GM23338 (cell line): ENCODE measurements around the gene LRIG1. TPM values are rescaled to one million over a fixed set of nuclear protein-coding genes. Genes with fewer than 3 reads are reported as not detected.
A peak's percentile ranks its signal among the peaks of the same experiment; 100 is the strongest.

Experiments
- ATAC-seq: fragments of 200-7000 bp; cut with Tn5 transposase; 3 replicates; pipeline ENCODE4 v1.9.1; 2020
- DNase-seq: peaks from one replicate; pipeline ENCODE4 v3.0.0-alpha.2; 2015; ENCODE audit warnings: low spot score
- H2AFZ ChIP-seq: fragments of 200-600 bp; sonication (generic); 2 replicates; pipeline ENCODE4 v1.8.0; 2016; ENCODE audit warnings: antibody characterized with exemption, mild to moderate bottlenecking, moderate library complexity
- H3F3A ChIP-seq: fragments of 200-600 bp; sonication (generic); replicated peaks from 2 replicates; pipeline ENCODE4 v1.8.0; 2017; ENCODE audit warnings: antibody characterized with exemption, mixed run types, low read depth
- H3K27ac ChIP-seq: fragments of 200-600 bp; sonication (generic); 2 replicates; pipeline ENCODE4 v1.6.1; 2016; ENCODE audit warnings: low read depth
- H3K27me3 ChIP-seq: fragments of 200-600 bp; sonication (generic); 2 replicates; pipeline ENCODE4 v1.8.0; 2016; ENCODE audit warnings: mild to moderate bottlenecking, mixed run types, moderate library complexity; ENCODE audit not compliant: insufficient read depth
- H3K36me3 ChIP-seq: fragments of 200-600 bp; sonication (generic); 2 replicates; pipeline ENCODE4 v1.8.0; 2016; ENCODE audit warnings: mild to moderate bottlenecking; ENCODE audit not compliant: insufficient read depth
- H3K4me1 ChIP-seq: fragments of 200-600 bp; sonication (generic); 2 replicates; pipeline ENCODE4 v1.8.0; 2016; ENCODE audit warnings: mild to moderate bottlenecking, moderate library complexity; ENCODE audit not compliant: insufficient read depth
- H3K4me2 ChIP-seq: fragments of 200-600 bp; sonication (generic); 2 replicates; pipeline ENCODE4 v1.7.1; 2017; ENCODE audit warnings: mixed run types
- H3K4me3 ChIP-seq: fragments of 200-600 bp; sonication (generic); 2 replicates; pipeline ENCODE4 v1.6.1; 2016; ENCODE audit warnings: mixed run types
- H3K79me2 ChIP-seq: fragments of 200-600 bp; sonication (generic); replicated peaks from 2 replicates; pipeline ENCODE4 v1.8.0; 2017; ENCODE audit warnings: mild to moderate bottlenecking; ENCODE audit not compliant: insufficient read depth
- H3K9me2 ChIP-seq: fragments of 200-600 bp; sonication (generic); 2 replicates; pipeline ENCODE4 v1.8.0; 2017; ENCODE audit not compliant: insufficient read depth
- H4K20me1 ChIP-seq: fragments of 200-600 bp; sonication (generic); replicated peaks from 2 replicates; pipeline ENCODE4 v1.8.0; 2017; ENCODE audit warnings: mild to moderate bottlenecking; ENCODE audit not compliant: insufficient read depth
- H3K27ac Mint-ChIP-seq: 2 replicates; pipeline ENCODE4 v1.8.0; 2020; ENCODE audit warnings: inconsistent platforms, mild to moderate bottlenecking, moderate library complexity, mixed read lengths
- H3K27me3 Mint-ChIP-seq: 3 replicates; pipeline ENCODE4 v1.8.0; 2022; ENCODE audit warnings: low read depth, mild to moderate bottlenecking, moderate library complexity, mixed read lengths, inconsistent platforms; ENCODE audit not compliant: insufficient read depth, poor library complexity
- H3K36me3 Mint-ChIP-seq: 3 replicates; pipeline ENCODE4 v1.8.0; 2021; ENCODE audit warnings: low read depth, mild to moderate bottlenecking, inconsistent platforms, moderate library complexity, mixed read lengths
- H3K4me1 Mint-ChIP-seq: 3 replicates; pipeline ENCODE4 v1.8.0; 2020; ENCODE audit warnings: mild to moderate bottlenecking, inconsistent platforms, mixed read lengths
- H3K4me3 Mint-ChIP-seq: 3 replicates; pipeline ENCODE4 v1.8.0; 2021; ENCODE audit warnings: moderate library complexity, mild to moderate bottlenecking, inconsistent platforms, mixed read lengths
- H3K9me3 Mint-ChIP-seq: 3 replicates; pipeline ENCODE4 v1.8.0; 2020; ENCODE audit warnings: moderate library complexity, mild to moderate bottlenecking, inconsistent platforms, mixed read lengths
- CREB1 ChIP-seq: fragments of 250-450 bp; sonication (Bioruptor Pico); IDR thresholded peaks from 2 replicates; pipeline ENCODE4 v1.5.0; 2020; ENCODE audit warnings: low read depth, mild to moderate bottlenecking, moderate library complexity
- CTCF ChIP-seq, 2 experiments: fragments of 200-600 bp in 1 of 2; sonication (generic) in 1 of 2; conservative IDR thresholded peaks; 2 replicates each; pipeline versions ENCODE4 v1.5.1 to v1.6.1; 2016 to 2017; ENCODE audit warnings: antibody characterized with exemption in 2 of 2, low read depth in 2 of 2, mild to moderate bottlenecking in 2 of 2, moderate library complexity in 1 of 2
- ETS1 ChIP-seq: IDR thresholded peaks from 2 replicates; pipeline ENCODE4 v1.6.1; 2016; ENCODE audit warnings: antibody characterized with exemption
- EZH2 ChIP-seq: fragments of 200-600 bp; sonication (generic); IDR thresholded peaks from one replicate; pipeline ENCODE4 v1.8.0; 2017; ENCODE audit warnings: antibody characterized with exemption, mild to moderate bottlenecking, low read depth; ENCODE audit not compliant: unreplicated experiment
- EZH2phosphoT487 ChIP-seq: fragments of 200-600 bp; sonication (generic); IDR thresholded peaks from one replicate; pipeline ENCODE4 v1.8.1; 2018; ENCODE audit warnings: antibody characterized with exemption; ENCODE audit not compliant: unreplicated experiment
- JUNB ChIP-seq: IDR thresholded peaks from one replicate; pipeline ENCODE4 v1.6.1; 2016; ENCODE audit warnings: antibody characterized with exemption; ENCODE audit not compliant: unreplicated experiment
- NANOG ChIP-seq: IDR thresholded peaks from 2 replicates; pipeline ENCODE4 v1.6.1; 2016; ENCODE audit warnings: antibody characterized with exemption, borderline replicate concordance
- POLR2AphosphoS5 ChIP-seq: IDR thresholded peaks from 2 replicates; pipeline ENCODE4 v1.6.1; 2016; ENCODE audit warnings: antibody characterized with exemption, low read depth
- REST ChIP-seq: IDR thresholded peaks from one replicate; pipeline ENCODE4 v1.6.1; 2018; ENCODE audit warnings: antibody characterized with exemption; ENCODE audit not compliant: unreplicated experiment
- STAT1 ChIP-seq: IDR thresholded peaks from one replicate; pipeline ENCODE4 v1.6.1; 2016; ENCODE audit warnings: antibody characterized with exemption; ENCODE audit not compliant: unreplicated experiment
- ZNF114 ChIP-seq: fragments of 250-450 bp; sonication (Bioruptor Pico); IDR thresholded peaks from 2 replicates; pipeline ENCODE4 v1.5.0; 2020; ENCODE audit warnings: mild to moderate bottlenecking, moderate library complexity
- ZNF331 ChIP-seq: fragments of 250-450 bp; sonication (Bioruptor Pico); IDR thresholded peaks from 2 replicates; pipeline ENCODE4 v1.5.0; 2020; ENCODE audit warnings: low read depth, mild to moderate bottlenecking, moderate library complexity
- ZNF462 ChIP-seq: fragments of 250-450 bp; sonication (Bioruptor Pico); IDR thresholded peaks from 2 replicates; pipeline ENCODE4 v1.5.0; 2020; ENCODE audit warnings: mild to moderate bottlenecking, moderate library complexity
- polyA plus RNA-seq: library from polyadenylated mRNA; unstranded; fragments of >200 nt; fragmentation: Nextera tagmentation; extraction: Ambion mirVana; gene quantifications from 2 replicates; pipeline ENCODE4 v1.2.1, GENCODE V29; 2016
- total RNA-seq: library from RNA; depleted of rRNA; stranded (reverse); fragments of >200 nt; shearing (Covaris generic); gene quantifications from 2 replicates; pipeline ENCODE4 v1.2.3, GENCODE V29; 2014

Gene LRIG1
- total and polyA plus RNA-seq, 2 experiments from 2014 or later, result 40.0 to 134 TPM

- Mint-ChIP-seq H3K4me3 (no peak overlapping the region), H3K27ac (no peak overlapping the region), H3K9me3 (no peaks in the 10 kb centered on the region), H3K4me1 (peaks cover 75% of the 10 kb centered on the region), H3K36me3 (peaks cover 10% of the 10 kb centered on the region; the same call in 2 of the 3 replicates), H3K27me3 (peaks cover 9% of the 10 kb centered on the region)
- Histone ChIP-seq H3K36me3 (no peaks in the 10 kb centered on the region), H3K9me2 (no peaks in the 10 kb centered on the region), H3F3A (no peaks in the 10 kb centered on the region), H3K4me2 (peak overlapping the region; percentile 16), H2AFZ (no peak overlapping the region), H3K27me3 (no peaks in the 10 kb centered on the region), H3K27ac (no peak overlapping the region), H3K4me3 (no peak overlapping the region), H3K4me1 (peaks cover 81% of the 10 kb centered on the region), H3K79me2 (peaks cover 100% of the 10 kb centered on the region), H4K20me1 (peaks cover 72% of the 10 kb centered on the region)
- DNase-seq, result no peak
- ATAC-seq, result no peak
- TF ChIP-seq POLR2AphosphoS5 (no peak), EZH2 (no peak), ETS1 (no peak), CREB1 (CRISPR knock-in tag) (no peak), ZNF331 (CRISPR knock-in tag) (no peak), CTCF (conservative IDR thresholded peaks at IDR 0.05; ENCODE audit: low read depth in 2 of 2) (no peak), EZH2phosphoT487 (no peak), REST (no peak), NANOG (no peak), ZNF114 (no peak), STAT1 (no peak), ZNF462 (no peak), JUNB (no peak)
Observed at GRCh38 chr3:66470285-66470684, 30.5 kb downstream of the LRIG1 start.
